Left renal cortex interstitium (tissue), 4 donors: Measurements from ENCODE around the gene REEP1. TPM values are rescaled to one million over a fixed set of nuclear protein-coding genes. Genes with fewer than 3 reads are reported as not detected.

Experiments used
- DNase-seq, 4 donors: peaks; one replicate each; pipeline ENCODE4 v3.0.0-alpha.2; 2013; ENCODE audit warnings: low read depth in 4 of 4, low spot score in 2 of 4, missing footprints in 1 of 4
- polyA plus RNA-seq, 4 donors: library from polyadenylated mRNA; unstranded; fragments of 120-200 nt; gene quantifications; one replicate each; pipeline ENCODE4 v1.2.1, GENCODE V29; 2013; ENCODE audit not compliant: insufficient read length in 4 of 4

Gene REEP1
- polyA plus RNA-seq, result 1 to 10 TPM; 2.5 to 3.2 (median 3.1) TPM

GRCh38 chr2:86337244-86337835, at the start of gene REEP1:
TSS of gene REEP1 (minus strand) at chr2:86337626. CDS start at chr2:86337510, 116 bp downstream.
- no peak for DNase-seq

DNA sequence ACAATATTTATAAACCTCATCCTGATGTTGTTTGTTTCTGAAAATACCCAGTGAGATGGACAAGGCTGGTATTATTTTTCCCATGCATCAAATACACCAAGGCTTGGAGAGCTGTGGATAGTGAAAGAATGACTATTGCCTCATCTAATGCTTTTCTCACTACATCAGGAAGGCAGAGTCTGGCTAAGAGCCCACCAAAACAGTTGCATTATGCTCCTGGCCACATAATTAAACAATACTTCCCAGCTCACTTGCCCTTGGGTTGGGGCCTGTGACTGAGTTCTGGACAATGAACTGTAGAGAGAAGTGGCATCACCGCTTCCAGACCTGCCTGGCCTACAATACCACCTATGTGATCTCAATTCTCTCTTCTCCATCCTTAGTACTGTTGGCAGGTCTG, 46.4 kb upstream of the REEP1 start:
- no peak for DNase-seq

- DNase-seq, result no peak
Observed at GRCh38 chr2:86382698-86383097, 45.3 kb upstream of the REEP1 start.

DNA sequence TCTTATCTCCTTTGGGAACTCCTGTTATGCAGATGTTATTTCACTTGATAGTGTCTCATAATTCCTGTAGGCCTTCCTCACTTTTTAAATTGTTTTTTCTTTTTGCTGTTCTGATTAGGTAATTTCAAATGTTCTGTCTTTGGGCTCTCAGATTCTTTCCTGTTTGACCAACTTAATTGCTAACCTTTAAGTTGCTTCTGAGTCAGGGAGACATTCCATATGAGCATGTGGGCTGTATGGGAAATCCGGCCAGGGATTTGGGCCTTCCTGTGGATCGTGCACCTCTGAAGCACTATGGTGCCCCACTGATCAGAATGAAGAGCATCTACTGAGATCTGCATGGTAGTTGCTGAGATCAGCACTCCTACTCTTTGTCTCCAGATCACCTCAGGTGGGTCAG, 44.7 kb upstream of the REEP1 start:
- no peak for DNase-seq

GRCh38 chr2:86378469-86378868, 41.0 kb upstream of the REEP1 start:
- no peak for DNase-seq

DNA sequence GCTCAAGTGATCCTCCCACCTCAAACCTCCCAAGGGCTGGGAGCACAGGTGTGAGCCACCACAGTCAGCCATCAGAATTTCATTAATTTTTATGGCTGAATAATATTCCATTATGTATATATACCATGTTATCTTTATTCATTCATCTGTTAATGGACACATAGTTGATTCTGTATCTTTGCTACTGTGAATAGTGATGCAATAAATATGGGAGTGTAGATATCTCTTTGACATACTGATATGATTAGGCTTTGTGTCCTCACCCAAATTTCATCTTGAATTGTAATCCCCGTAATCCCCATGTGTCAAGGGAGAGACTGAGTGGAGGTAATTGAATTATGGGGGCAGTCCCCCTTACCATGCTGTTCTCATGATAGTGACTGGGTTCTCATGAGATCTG, 38.2 kb upstream of the REEP1 start:
- DNase-seq, result no peak

- no peak for DNase-seq
Observed at GRCh38 chr2:86372641-86373502, 35.4 kb upstream of the REEP1 start.

GRCh38 chr2:86372133-86372532, 34.7 kb upstream of the REEP1 start:
- DNase-seq, result no peak

- no peak for DNase-seq
Observed at GRCh38 chr2:86371527-86371926, 34.1 kb upstream of the REEP1 start.

DNA sequence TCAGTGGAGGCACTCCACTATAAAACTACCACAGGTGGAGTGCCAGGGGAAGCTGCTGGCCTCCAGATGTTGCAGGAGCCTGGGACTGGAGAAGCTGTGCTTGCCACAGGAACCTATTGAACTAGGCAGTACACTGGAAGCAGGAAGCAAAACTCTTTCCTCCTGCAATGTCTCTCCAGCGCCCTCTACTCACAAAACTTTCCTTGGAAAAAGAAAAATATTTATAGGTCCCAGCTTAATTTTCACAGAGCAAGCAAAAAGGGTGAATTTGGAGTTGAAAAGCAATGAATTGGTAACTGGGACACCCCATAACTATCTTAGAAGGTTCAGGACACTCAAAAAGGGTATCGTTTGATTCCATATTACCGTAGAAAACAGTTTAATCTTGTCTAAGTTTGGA, 33.2 kb upstream of the REEP1 start:
- no peak for DNase-seq

DNA sequence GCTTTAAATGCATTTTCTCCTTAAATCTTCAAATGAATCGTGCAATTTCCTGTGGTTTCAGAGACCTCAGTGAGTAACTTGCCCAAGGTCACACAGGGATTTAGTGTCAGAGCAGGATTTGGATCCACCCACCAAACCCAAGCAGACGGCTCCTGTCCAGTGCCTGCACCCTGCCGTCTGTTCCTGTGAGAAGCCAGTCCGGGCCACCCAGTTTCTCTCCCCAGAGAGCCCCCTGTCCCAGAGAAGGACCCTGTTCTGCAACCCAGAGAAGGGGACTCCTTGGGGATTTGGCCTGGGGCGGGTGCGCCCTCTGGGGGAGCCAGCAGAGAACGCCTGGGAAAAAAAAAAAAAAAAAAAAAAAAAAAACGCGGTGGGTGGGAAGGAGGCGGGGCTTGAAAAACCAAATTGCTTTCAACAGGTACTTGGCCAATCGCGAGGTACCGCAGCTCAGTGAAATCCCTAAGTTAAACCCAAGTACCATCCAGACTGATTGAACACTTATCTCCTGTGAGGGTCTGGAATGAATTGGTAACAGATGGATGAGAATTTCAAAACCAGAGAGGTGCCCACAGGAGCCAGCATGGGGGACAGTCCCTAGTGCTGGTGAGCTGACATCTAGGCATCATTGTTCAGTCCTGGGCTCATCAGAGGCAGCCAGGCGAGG, 30.9 kb upstream of the REEP1 start:
- DNase-seq, result peak in 2 of 4 donors; percentile 18 to 28

DNA sequence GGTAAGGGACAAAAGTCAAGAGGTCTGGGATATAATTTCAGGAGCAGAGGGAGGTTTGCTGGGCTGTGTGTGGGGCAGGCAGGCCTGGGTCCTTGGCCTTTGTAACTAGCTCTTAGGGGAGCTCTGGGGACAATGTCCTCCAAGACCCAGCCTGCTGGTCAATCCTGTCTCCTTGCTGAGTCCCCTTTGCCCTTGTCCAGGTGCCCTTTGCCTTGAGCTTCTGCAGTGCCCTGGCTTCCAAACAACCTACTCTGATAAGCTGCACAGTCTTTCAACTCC, 30.0 kb upstream of the REEP1 start:
- no peak for DNase-seq

DNA sequence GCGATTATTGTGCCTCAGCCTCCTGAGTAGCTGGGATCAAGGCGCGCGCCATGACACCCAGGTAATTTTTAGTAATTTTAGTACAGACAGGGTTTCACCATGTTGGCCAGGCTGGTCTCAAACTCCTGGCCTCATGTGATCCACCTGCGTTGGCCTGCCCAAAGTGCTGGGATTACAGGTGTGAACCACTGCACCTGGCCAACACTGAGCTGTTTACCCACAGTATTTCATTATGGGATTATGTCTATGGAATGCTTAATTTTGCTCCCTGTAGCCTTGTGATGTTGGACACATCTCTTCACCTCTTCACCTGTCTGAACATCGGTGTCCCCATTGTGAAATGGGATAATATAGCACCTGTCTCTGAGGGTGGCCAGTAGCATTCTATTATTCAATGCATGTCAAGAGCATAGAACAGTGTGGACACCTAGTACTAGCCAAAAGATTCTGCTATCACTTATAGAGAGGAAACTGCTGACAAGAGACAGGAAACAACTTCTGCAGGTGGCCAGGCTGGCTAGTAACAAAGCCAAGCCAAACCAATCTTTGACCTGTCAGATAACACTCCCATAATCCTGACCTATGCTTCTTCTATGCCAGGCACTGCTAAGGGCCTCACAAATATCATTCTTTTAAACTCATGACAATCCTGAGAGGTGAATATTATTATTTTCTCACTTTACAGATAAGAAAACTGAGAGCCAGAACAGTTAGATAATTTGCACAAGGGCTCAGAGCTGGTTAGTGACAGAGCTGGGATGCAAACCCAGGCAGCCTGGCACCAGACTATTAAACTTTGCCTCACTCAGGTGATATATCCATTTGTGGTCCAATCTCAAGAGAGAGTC, 29.4 kb upstream of the REEP1 start:
- no peak for DNase-seq

DNA sequence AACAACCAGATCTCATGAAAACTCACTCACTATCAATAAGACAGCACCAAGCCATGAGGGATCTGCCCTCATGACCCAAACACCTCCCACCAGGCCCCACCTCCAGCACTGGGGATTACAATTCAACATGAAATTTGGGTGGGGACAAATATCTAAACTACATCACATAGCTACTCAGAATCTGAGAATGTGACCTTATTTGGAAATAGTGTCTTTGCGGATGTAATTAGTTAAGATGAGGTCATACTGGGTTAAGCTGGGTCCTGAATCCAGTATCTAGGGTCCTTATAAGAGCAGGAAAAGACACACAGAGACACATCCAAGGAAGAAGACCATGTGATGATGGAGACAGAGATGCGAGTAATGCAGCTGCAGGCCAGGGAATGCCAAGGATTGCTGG, 27.5 kb upstream of the REEP1 start:
- DNase-seq, result no peak

DNA sequence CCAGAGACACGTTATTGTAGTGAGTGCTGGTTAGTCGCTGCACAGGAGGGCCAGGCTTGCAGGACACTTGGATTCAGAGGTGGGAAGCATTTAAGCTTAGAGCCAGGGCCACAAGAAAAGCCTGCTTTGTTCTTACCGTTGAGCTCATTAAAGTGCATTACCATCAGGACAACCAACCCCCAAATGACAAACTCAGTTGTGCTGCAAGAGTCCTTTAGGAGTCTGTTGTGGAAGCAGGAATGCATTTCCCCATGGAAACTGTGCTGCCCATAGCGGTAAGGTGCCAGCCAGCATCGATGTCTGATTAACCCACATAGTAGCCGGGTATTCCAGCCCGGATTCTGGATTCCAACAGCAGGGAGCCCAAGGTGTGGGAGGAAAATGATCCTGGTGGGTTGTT, 23.4 kb upstream of the REEP1 start:
- no peak for DNase-seq

- DNase-seq, result no peak
Observed at GRCh38 chr2:86358957-86359356, 21.5 kb upstream of the REEP1 start.

GRCh38 chr2:86357392-86357963, 20.1 kb upstream of the REEP1 start:
- no peak for DNase-seq

DNA sequence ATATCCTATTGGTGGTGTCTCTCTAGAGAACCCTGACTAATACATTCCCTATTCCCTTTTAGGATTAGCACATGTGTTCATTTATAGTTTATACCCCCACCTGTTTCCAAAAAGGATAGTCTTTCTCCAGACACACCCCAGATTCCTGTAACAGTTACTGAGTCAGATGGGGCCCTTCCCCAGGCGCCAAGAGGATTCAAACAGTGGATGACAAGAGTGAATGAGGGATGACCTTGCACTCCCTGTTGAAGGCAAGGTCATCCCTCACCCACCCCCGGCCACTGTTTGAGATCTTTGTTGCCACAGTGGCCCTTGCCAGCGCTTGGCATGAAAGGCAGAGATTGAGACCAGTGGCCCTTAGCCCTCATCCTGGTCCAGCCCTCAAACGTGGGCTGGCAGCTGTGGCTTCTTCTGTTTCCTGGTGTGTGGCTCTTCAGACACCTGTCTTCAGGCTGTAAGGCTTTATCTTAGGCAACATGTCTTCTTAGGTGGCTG, 15.3 kb upstream of the REEP1 start:
- no peak for DNase-seq

DNA sequence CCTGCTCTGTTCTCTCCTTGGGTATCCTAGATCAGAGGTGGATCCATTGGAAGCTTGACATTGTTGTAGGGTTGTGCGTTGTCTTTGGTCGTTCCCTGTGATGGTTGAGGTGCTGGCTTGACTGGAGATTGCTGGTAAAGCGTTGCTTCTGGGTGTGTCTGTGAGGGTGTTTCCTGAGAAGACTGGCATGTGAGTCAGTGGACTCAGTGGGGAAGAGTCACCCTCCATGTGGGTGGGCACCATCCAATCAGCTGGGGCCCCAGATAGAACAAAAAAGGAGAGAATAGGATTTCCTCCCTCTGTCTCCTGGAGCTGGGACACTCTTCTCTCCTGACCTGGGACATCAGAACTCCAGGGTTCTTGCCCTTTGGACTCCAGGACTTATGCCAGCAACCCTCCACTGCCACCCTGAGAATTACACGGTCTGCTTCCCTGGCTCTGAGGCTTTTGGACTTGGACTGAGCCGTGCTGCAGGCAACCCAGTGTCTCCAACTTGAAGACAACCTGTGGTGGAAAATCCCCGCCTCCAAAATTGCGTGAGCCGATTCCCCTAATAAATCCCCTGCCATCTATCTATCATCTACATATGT, 14.8 kb upstream of the REEP1 start:
- no peak for DNase-seq

- DNase-seq, result no peak
Observed at GRCh38 chr2:86350751-86351150, 13.3 kb upstream of the REEP1 start.
